ENCODE measurements around the gene LIMS2.

DNA sequence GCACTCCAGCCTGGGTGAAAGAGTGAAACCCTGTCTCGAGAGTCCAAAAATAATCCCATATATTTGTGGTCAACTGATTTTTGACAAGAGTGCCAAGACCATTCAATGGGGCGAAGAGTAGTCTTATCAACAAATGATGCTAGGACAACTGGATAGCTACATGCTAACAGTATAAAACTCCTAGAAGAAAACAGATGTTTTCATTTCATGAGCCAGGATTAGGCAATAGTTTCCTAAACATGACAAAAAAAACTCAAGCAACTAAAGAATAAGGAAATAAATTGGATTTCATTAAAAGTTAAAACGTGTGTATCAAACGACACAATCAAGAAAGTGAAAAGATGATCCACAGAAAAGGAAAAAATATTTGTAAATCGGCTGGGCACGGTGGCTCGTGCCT is 6.3 kb downstream of the LIMS2 start:
- TF ChIP-seq, protein P1, sequence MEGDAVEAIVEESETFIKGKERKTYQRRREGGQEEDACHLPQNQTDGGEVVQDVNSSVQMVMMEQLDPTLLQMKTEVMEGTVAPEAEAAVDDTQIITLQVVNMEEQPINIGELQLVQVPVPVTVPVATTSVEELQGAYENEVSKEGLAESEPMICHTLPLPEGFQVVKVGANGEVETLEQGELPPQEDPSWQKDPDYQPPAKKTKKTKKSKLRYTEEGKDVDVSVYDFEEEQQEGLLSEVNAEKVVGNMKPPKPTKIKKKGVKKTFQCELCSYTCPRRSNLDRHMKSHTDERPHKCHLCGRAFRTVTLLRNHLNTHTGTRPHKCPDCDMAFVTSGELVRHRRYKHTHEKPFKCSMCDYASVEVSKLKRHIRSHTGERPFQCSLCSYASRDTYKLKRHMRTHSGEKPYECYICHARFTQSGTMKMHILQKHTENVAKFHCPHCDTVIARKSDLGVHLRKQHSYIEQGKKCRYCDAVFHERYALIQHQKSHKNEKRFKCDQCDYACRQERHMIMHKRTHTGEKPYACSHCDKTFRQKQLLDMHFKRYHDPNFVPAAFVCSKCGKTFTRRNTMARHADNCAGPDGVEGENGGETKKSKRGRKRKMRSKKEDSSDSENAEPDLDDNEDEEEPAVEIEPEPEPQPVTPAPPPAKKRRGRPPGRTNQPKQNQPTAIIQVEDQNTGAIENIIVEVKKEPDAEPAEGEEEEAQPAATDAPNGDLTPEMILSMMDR (IDR thresholded peaks at IDR 0.05) = no peak
- no peak for TF ChIP-seq POLR2AphosphoS5 (IDR thresholded peaks at IDR 0.05)

Data from breast epithelium (tissue), 3 donors.